Mammary epithelial cell (primary cell): ENCODE data around the gene FAM3B.

Experiments
- EZH2 ChIP-seq: IDR thresholded peaks from 2 replicates; pipeline ENCODE4 v1.6.1; 2012; ENCODE audit warnings: low read length, inconsistent platforms, borderline replicate concordance
- TF ChIP-seq, protein P1 (sequence below), 2 donors: IDR thresholded peaks in 1 of 2; conservative IDR thresholded peaks in 1 of 2; 2 replicates each; pipeline ENCODE4 v1.5.1; 2011 to 2012; ENCODE audit warnings: inconsistent platforms in 2 of 2, low read length in 2 of 2, mild to moderate bottlenecking in 2 of 2, control low read depth in 1 of 2, low read depth in 1 of 2; ENCODE audit not compliant: insufficient read depth in 1 of 2; ENCODE audit errors: extremely low read depth in 1 of 2

- TF ChIP-seq EZH2 = no peak
- TF ChIP-seq, protein P1, sequence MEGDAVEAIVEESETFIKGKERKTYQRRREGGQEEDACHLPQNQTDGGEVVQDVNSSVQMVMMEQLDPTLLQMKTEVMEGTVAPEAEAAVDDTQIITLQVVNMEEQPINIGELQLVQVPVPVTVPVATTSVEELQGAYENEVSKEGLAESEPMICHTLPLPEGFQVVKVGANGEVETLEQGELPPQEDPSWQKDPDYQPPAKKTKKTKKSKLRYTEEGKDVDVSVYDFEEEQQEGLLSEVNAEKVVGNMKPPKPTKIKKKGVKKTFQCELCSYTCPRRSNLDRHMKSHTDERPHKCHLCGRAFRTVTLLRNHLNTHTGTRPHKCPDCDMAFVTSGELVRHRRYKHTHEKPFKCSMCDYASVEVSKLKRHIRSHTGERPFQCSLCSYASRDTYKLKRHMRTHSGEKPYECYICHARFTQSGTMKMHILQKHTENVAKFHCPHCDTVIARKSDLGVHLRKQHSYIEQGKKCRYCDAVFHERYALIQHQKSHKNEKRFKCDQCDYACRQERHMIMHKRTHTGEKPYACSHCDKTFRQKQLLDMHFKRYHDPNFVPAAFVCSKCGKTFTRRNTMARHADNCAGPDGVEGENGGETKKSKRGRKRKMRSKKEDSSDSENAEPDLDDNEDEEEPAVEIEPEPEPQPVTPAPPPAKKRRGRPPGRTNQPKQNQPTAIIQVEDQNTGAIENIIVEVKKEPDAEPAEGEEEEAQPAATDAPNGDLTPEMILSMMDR (conservative IDR thresholded peaks at IDR 0.05 in 1 of 2, IDR thresholded peaks at IDR 0.05 in 1 of 2; ENCODE audit: extremely low read depth in 1 of 2, insufficient read depth in 1 of 2, low read depth in 1 of 2, low read length in 2 of 2) = no peak
Observed at GRCh38 chr21:41403966-41404365, 87.4 kb downstream of the FAM3B start.
